GM12872 (cell line): ENCODE results near the gene AKAP13.

Experiments used
- TF ChIP-seq, protein P1 (sequence below): IDR thresholded peaks from 3 replicates; pipeline ENCODE4 v1.5.1; 2011; ENCODE audit warnings: low read depth, mild to moderate bottlenecking, low read length, moderate library complexity; ENCODE audit not compliant: insufficient read depth

The AKAP13 gene

GRCh38 chr15:85518979-85519761 lies 138.8 kb downstream of the AKAP13 start:
- TF ChIP-seq, protein P1, sequence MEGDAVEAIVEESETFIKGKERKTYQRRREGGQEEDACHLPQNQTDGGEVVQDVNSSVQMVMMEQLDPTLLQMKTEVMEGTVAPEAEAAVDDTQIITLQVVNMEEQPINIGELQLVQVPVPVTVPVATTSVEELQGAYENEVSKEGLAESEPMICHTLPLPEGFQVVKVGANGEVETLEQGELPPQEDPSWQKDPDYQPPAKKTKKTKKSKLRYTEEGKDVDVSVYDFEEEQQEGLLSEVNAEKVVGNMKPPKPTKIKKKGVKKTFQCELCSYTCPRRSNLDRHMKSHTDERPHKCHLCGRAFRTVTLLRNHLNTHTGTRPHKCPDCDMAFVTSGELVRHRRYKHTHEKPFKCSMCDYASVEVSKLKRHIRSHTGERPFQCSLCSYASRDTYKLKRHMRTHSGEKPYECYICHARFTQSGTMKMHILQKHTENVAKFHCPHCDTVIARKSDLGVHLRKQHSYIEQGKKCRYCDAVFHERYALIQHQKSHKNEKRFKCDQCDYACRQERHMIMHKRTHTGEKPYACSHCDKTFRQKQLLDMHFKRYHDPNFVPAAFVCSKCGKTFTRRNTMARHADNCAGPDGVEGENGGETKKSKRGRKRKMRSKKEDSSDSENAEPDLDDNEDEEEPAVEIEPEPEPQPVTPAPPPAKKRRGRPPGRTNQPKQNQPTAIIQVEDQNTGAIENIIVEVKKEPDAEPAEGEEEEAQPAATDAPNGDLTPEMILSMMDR, result no peak

DNA sequence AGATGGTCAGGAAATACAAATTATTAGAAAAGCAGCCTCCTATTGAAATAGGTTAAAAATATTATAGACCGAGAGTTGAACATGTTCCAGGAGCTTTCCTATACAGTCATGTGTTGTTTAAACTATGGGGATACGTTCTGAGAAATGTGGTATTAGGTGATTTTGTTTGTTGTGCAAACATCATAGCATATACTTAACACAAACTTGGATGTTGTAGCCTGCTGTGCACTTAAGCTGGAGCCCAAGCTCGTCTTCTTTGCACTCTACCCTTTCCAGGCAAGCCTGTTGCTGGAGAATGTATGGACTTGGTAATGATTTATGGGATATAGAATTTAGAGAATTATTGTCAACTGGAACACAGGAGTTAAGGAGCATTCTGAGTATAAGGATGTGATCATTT lies 140.2 kb downstream of the AKAP13 start:
- TF ChIP-seq, protein P1, result no peak

DNA sequence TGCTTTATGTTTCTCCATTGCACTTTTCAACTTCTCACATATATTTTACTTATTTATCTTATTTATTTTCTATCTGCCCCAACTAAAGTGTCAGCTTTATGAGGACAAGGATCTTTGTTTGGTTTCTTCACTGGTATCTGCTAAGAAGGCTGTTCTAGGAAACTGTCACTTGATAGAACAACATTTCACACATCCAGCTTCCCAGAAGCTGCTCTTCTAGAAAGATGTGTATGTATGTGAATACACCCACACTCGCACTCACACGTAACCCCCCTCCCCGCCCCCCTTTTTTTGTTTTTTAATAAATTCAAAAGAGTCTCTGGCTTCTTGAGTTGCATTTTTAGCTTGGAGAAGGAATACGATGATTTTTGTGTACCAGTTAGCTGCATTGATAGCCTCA lies 143.1 kb downstream of the AKAP13 start:
- TF ChIP-seq, protein P1, result no peak

DNA sequence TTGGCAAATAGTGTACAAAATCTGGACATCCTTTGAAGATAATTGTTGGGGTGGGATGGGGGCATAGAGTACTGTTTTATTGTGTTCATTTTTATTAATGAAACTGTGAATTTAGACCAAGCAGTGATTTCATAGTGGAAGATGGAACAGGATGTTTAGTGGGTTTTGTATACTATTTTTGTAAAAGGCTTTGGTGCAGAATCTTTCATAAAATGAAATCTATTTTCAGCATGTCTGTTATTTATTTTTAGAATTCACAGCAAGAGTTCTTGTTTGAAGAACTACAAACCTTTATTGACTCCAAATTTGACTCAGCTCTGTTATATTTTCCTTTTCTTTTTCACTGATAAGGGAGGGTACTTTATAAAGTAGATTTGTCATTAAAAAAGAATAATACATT lies 145.4 kb downstream of the AKAP13 start:
- TF ChIP-seq, protein P1, result no peak

- TF ChIP-seq, protein P1, result no peak
Measured at GRCh38 chr15:85527895-85528294, 147.5 kb downstream of the AKAP13 start.

DNA sequence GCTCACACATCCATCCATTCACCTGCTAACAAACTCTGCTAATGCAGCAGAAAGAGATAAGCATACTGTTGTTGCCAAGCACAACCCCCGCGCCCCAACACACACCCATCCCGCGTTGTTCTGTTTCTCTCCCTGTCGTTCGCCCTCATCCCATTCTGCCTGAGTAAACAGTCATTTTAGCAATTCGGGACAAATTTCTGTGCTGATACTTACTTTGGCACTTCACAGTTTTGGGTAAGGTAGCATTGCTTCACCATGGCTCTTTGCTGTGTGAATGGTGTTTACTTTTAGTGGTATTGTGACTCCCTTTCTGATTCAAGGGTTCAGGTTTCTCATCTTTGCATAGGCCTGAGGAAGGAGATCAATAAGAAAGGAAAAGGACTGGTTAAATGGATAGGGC lies 149.7 kb downstream of the AKAP13 start:
- TF ChIP-seq, protein P1, result no peak

DNA sequence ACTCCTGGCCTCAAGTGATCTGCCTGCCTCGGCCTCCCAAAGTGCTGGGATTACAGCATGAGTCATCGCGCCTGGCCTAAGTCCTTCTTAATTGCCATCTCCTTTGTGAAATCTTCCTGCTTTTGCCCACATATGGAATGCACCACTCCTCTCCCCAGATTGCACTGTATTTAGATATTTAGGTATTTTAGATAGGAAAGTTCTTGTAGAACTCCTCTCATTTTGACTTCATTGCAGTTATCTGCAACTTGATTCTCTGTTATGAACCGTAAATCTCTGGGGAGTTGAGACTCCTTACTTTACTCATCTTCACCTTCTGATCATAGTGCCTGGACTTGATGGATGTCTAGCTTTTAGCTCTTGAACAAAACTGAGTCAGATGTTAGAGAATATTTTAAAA lies 150.7 kb downstream of the AKAP13 start:
- TF ChIP-seq, protein P1, result no peak
